H9 (cell line): ENCODE data around the gene SLC26A2. TPM values are rescaled to one million over a fixed set of nuclear protein-coding genes. Genes with fewer than 3 reads are reported as not detected.

Experiments used
- DNase-seq: peaks from one replicate; pipeline ENCODE4 v3.0.0-alpha.2; 2017
- H2AFZ ChIP-seq: one replicate; pipeline ENCODE4 v1.6.1; 2013; ENCODE audit warnings: mild to moderate bottlenecking, low read length, control low read depth, moderate library complexity
- H2AK5ac ChIP-seq: 2 replicates; pipeline ENCODE4 v1.6.1; 2013; ENCODE audit warnings: low read length, control low read depth, mixed read lengths; ENCODE audit not compliant: insufficient read length
- H2BK120ac ChIP-seq: one replicate; pipeline ENCODE4 v1.6.1; 2013; ENCODE audit warnings: low read depth, mild to moderate bottlenecking, low read length, control low read depth, inconsistent platforms; ENCODE audit not compliant: poor library complexity, severe bottlenecking
- H2BK12ac ChIP-seq: 2 replicates; pipeline ENCODE4 v1.6.1; 2013; ENCODE audit warnings: low read length, control low read depth, mixed read lengths, low read depth; ENCODE audit not compliant: insufficient read length
- H2BK15ac ChIP-seq: 2 replicates; pipeline ENCODE4 v1.6.1; 2013; ENCODE audit warnings: low read depth, low read length, control low read depth
- H2BK20ac ChIP-seq: one replicate; pipeline ENCODE4 v1.6.1; 2013; ENCODE audit warnings: low read depth, mild to moderate bottlenecking, low read length, control low read depth, inconsistent platforms; ENCODE audit not compliant: poor library complexity, severe bottlenecking
- H2BK5ac ChIP-seq: 2 replicates; pipeline ENCODE4 v1.6.1; 2013; ENCODE audit warnings: low read length, control low read depth, mixed read lengths; ENCODE audit not compliant: insufficient read length
- H3K14ac ChIP-seq: 2 replicates; pipeline ENCODE4 v1.6.1; 2013; ENCODE audit warnings: low read length, control low read depth; ENCODE audit not compliant: insufficient read depth
- H3K18ac ChIP-seq: 2 replicates; pipeline ENCODE4 v1.6.1; 2013; ENCODE audit warnings: low read depth, mild to moderate bottlenecking, mixed read lengths, low read length, control low read depth; ENCODE audit not compliant: insufficient read length
- H3K23ac ChIP-seq: 2 replicates; pipeline ENCODE4 v1.6.1; 2013; ENCODE audit warnings: low read length, control low read depth, mixed read lengths, low read depth; ENCODE audit not compliant: insufficient read length
- H3K23me2 ChIP-seq: 2 replicates; pipeline ENCODE4 v1.6.1; 2013; ENCODE audit warnings: low read depth, mild to moderate bottlenecking, mixed read lengths, low read length, control low read depth; ENCODE audit not compliant: insufficient read length, poor library complexity, severe bottlenecking
- H3K27ac ChIP-seq: 2 replicates; pipeline ENCODE4 v1.5.1; 2013; ENCODE audit warnings: low read length, control low read depth, mixed read lengths, low read depth; ENCODE audit not compliant: insufficient read length
- H3K27me3 ChIP-seq: 2 replicates; pipeline ENCODE4 v1.6.1; 2013; ENCODE audit warnings: low read length, control low read depth, inconsistent platforms; ENCODE audit not compliant: insufficient read depth
- H3K4ac ChIP-seq: 2 replicates; pipeline ENCODE4 v1.6.1; 2013; ENCODE audit warnings: low read depth, mild to moderate bottlenecking, control low read depth, inconsistent platforms, low read length, moderate library complexity
- H3K4me1 ChIP-seq: 2 replicates; pipeline ENCODE4 v1.6.1; 2013; ENCODE audit warnings: low read length, control low read depth, inconsistent platforms; ENCODE audit not compliant: insufficient read depth
- H3K4me2 ChIP-seq: 2 replicates; pipeline ENCODE4 v1.6.1; 2013; ENCODE audit warnings: low read length, control low read depth, mixed read lengths; ENCODE audit not compliant: insufficient read length, insufficient read depth
- H3K56ac ChIP-seq: 2 replicates; pipeline ENCODE4 v1.6.1; 2013; ENCODE audit warnings: low read depth, mild to moderate bottlenecking, mixed read lengths, low read length, control low read depth; ENCODE audit not compliant: insufficient read length
- H3K79me1 ChIP-seq: 2 replicates; pipeline ENCODE4 v1.6.1; 2013; ENCODE audit warnings: low read depth, mild to moderate bottlenecking, moderate library complexity, low read length, control low read depth, inconsistent platforms; ENCODE audit not compliant: insufficient read depth, poor library complexity, severe bottlenecking
- H3K79me2 ChIP-seq: 2 replicates; pipeline ENCODE4 v1.6.1; 2013; ENCODE audit warnings: low read length, control low read depth, inconsistent platforms; ENCODE audit not compliant: insufficient read depth
- H3K9ac ChIP-seq: 2 replicates; pipeline ENCODE4 v1.6.1; 2013; ENCODE audit warnings: low read length, control low read depth, mixed read lengths; ENCODE audit not compliant: insufficient read length; ENCODE audit errors: extremely low read depth
- H3K9me3 ChIP-seq: one replicate; pipeline ENCODE4 v1.6.1; 2013; ENCODE audit warnings: low read depth, low read length, inconsistent platforms; ENCODE audit not compliant: control insufficient read depth
- H3T11ph ChIP-seq: one replicate; pipeline ENCODE4 v1.6.1; 2013; ENCODE audit warnings: mild to moderate bottlenecking, low read length, control low read depth, inconsistent platforms
- H4K20me1 ChIP-seq: one replicate; pipeline ENCODE4 v1.6.1; 2013; ENCODE audit not compliant: control insufficient read depth, insufficient read length, insufficient read depth
- H4K5ac ChIP-seq: 2 replicates; pipeline ENCODE4 v1.6.1; 2013; ENCODE audit warnings: low read depth, mild to moderate bottlenecking, mixed read lengths, low read length, control low read depth; ENCODE audit not compliant: insufficient read length
- H4K8ac ChIP-seq: replicated peaks from 2 replicates; pipeline ENCODE4 v1.6.1; 2013; ENCODE audit warnings: low read length, control low read depth, mixed read lengths, low read depth; ENCODE audit not compliant: insufficient read length
- H4K91ac ChIP-seq: 2 replicates; pipeline ENCODE4 v1.6.1; 2013; ENCODE audit warnings: low read depth, mild to moderate bottlenecking, moderate library complexity, mixed read lengths, low read length, control low read depth; ENCODE audit not compliant: insufficient read length
- H3K27ac Mint-ChIP-seq, 3 experiments: 2 replicates in 2 of 3; 3 replicates in 1 of 3; pipeline ENCODE4 v1.8.0; 2020 to 2021; ENCODE audit warnings: mixed read lengths in 3 of 3, mild to moderate bottlenecking in 1 of 3, moderate library complexity in 1 of 3
- H3K27me3 Mint-ChIP-seq: 2 replicates; pipeline ENCODE4 v1.8.0; 2021; ENCODE audit warnings: low read depth, mild to moderate bottlenecking, moderate library complexity, mixed read lengths
- H3K36me3 Mint-ChIP-seq, 3 experiments: 2 replicates in 2 of 3; 3 replicates in 1 of 3; pipeline ENCODE4 v1.8.0; 2020 to 2021; ENCODE audit warnings: low read depth in 3 of 3, mixed read lengths in 3 of 3; ENCODE audit not compliant: insufficient read depth in 1 of 3
- H3K4me1 Mint-ChIP-seq, 2 experiments: 2 replicates each; pipeline ENCODE4 v1.8.0; 2020; ENCODE audit warnings: mixed read lengths in 2 of 2
- H3K4me3 Mint-ChIP-seq, 2 experiments: 2 replicates in 1 of 2; 3 replicates in 1 of 2; pipeline ENCODE4 v1.8.0; 2020 to 2021; ENCODE audit warnings: mild to moderate bottlenecking in 2 of 2, mixed read lengths in 2 of 2, moderate library complexity in 1 of 2
- H3K9me3 Mint-ChIP-seq, 2 experiments: 2 replicates in 1 of 2; 3 replicates in 1 of 2; pipeline ENCODE4 v1.8.0; 2020; ENCODE audit warnings: mild to moderate bottlenecking in 2 of 2, mixed read lengths in 2 of 2, moderate library complexity in 1 of 2
- WGBS: extraction: QIAGEN DNeasy Blood & Tissue Kit; methylation state at CpG from one replicate; pipeline ENCODE4 v1.1.7; 2013; ENCODE audit warnings: missing lambda C conversion rate, low lambda C conversion rate, mixed read lengths; ENCODE audit not compliant: insufficient read length; ENCODE audit errors: extremely low coverage; 5-methylcytosine and 5-hydroxymethylcytosine counted together
- total RNA-seq: library from RNA; stranded (reverse); gene quantifications from 2 replicates; pipeline ENCODE4 v1.2.1, GENCODE V29; 2021
- TF ChIP-seq, protein P1 (sequence below): fragments of 200-600 bp; sonication (generic); conservative IDR thresholded peaks from 3 replicates; pipeline ENCODE4 v1.8.0; 2021; ENCODE audit warnings: antibody characterized with exemption, mild to moderate bottlenecking

The SLC26A2 gene
- total RNA-seq, 1 experiment from 2014 or later: 5.9 TPM

DNA sequence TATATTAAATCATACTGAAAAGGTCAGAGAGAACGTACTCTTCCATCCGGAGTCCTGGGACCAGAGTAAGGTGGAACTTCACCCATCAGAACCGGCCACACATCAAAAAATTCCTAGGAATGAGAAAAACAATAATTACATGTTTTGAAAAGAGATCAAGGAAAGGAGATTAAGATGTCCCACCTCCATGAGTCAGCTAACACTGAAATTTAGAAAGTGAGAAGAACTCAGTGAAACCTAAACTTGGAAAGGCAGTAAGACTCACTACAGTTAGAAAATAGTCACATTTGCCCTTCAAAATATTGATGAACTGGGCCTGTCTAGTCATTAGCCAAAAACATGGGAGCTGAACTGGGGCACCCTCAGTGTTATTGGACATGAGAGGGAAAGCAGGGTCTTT is 39.0 kb upstream of the SLC26A2 start:
- no CpG with 5 or more reads among the region's 3 CpGs for WGBS
- no peaks in the 10 kb centered on the region for H3K23me2 ChIP-seq
- no peak overlapping the region for H4K5ac ChIP-seq
- no peak overlapping the region for H3K23ac ChIP-seq
- H2AK5ac ChIP-seq: no peak overlapping the region
- no peak overlapping the region for H2AFZ ChIP-seq
- Mint-ChIP-seq H3K36me3 (no peaks in the 10 kb centered on the region), H3K27ac (no peak overlapping the region), H3K9me3 (no peaks in the 10 kb centered on the region), H3K4me3 (no peak overlapping the region), H3K4me1 (no peaks in the 10 kb centered on the region; a peak in 1 of 4 replicates), H3K27me3 (no peaks in the 10 kb centered on the region)
- no peak overlapping the region for H2BK15ac ChIP-seq
- no peak overlapping the region for H2BK5ac ChIP-seq
- no peaks in the 10 kb centered on the region for H3K27me3 ChIP-seq
- H3K9me3 ChIP-seq: no peaks in the 10 kb centered on the region
- H3K79me1 ChIP-seq: no peaks in the 10 kb centered on the region
- no peak overlapping the region for H4K91ac ChIP-seq
- H3K4me2 ChIP-seq: no peak overlapping the region
- no peak for DNase-seq
- TF ChIP-seq, protein P1, sequence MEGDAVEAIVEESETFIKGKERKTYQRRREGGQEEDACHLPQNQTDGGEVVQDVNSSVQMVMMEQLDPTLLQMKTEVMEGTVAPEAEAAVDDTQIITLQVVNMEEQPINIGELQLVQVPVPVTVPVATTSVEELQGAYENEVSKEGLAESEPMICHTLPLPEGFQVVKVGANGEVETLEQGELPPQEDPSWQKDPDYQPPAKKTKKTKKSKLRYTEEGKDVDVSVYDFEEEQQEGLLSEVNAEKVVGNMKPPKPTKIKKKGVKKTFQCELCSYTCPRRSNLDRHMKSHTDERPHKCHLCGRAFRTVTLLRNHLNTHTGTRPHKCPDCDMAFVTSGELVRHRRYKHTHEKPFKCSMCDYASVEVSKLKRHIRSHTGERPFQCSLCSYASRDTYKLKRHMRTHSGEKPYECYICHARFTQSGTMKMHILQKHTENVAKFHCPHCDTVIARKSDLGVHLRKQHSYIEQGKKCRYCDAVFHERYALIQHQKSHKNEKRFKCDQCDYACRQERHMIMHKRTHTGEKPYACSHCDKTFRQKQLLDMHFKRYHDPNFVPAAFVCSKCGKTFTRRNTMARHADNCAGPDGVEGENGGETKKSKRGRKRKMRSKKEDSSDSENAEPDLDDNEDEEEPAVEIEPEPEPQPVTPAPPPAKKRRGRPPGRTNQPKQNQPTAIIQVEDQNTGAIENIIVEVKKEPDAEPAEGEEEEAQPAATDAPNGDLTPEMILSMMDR: no peak
- H2BK120ac ChIP-seq: no peak overlapping the region
- H3K4ac ChIP-seq: no peak overlapping the region
- no peak overlapping the region for H3K9ac ChIP-seq
- no peak overlapping the region for H3K56ac ChIP-seq
- no peak overlapping the region for H3T11ph ChIP-seq
- H3K27ac ChIP-seq: no peak overlapping the region
- no peaks in the 10 kb centered on the region for H3K79me2 ChIP-seq
- no peaks in the 10 kb centered on the region for H4K20me1 ChIP-seq
- no peak overlapping the region for H3K14ac ChIP-seq
- H3K4me1 ChIP-seq: no peaks in the 10 kb centered on the region
- H2BK20ac ChIP-seq: no peak overlapping the region
- no peak overlapping the region for H3K18ac ChIP-seq
- H4K8ac ChIP-seq: no peak overlapping the region
- no peak overlapping the region for H2BK12ac ChIP-seq
